Activated CD4-positive, alpha-beta memory T cell treated with anti-CD3 and anti-CD28 coated beads for 36 hours (primary cell): ENCODE data around the gene G6PC2. TPM values are rescaled to one million over a fixed set of nuclear protein-coding genes. Genes with fewer than 3 reads are reported as not detected.
"Not testable (repeated sequence)": the region's sequence is repeated elsewhere in the genome, so short reads cannot be mapped to it uniquely, and the experiment has no call there.

ENCODE experiments used
- CTCF ChIA-PET: fragments of 350-600 bp; sonication (Branson Sonifier 250); formaldehyde crosslinking; loops from one replicate; lab custom pipeline; 2021; ENCODE audit warnings: antibody characterized with exemption, inconsistent platforms; lab: Charles Lee
- POLR2A ChIA-PET: fragments of 350-600 bp; sonication (Branson Sonifier 250); formaldehyde crosslinking; loops from one replicate; lab custom pipeline; 2021; ENCODE audit warnings: antibody characterized with exemption; lab: Charles Lee
- DNase-seq: peaks from one replicate; pipeline ENCODE4 v3.0.0-alpha.2; 2020
- H3K27ac Mint-ChIP-seq: one replicate; pipeline ENCODE4 v1.8.0; 2021; ENCODE audit warnings: mixed read lengths
- H3K27me3 Mint-ChIP-seq: one replicate; pipeline ENCODE4 v1.8.0; 2021; ENCODE audit warnings: mixed read lengths
- H3K36me3 Mint-ChIP-seq: one replicate; pipeline ENCODE4 v1.8.0; 2021; ENCODE audit warnings: mixed read lengths
- H3K4me1 Mint-ChIP-seq: one replicate; pipeline ENCODE4 v1.8.0; 2021; ENCODE audit warnings: low read depth, mixed read lengths
- H3K4me3 Mint-ChIP-seq: one replicate; pipeline ENCODE4 v1.8.0; 2021; ENCODE audit warnings: mild to moderate bottlenecking, mixed read lengths
- H3K9me3 Mint-ChIP-seq: one replicate; pipeline ENCODE4 v1.8.0; 2021; ENCODE audit warnings: mixed read lengths
- intact Hi-C: fragments of 100-400 bp; cut with micrococcal nuclease; formaldehyde crosslinking; loops from one replicate; pipeline ENCODE4 v1.15.1; 2023
- total RNA-seq, 2 experiments: library from RNA; stranded (reverse); gene quantifications; one replicate each; pipeline ENCODE4 v1.2.3, GENCODE V29; 2021

G6PC2 gene
- total RNA-seq: not detected

- Mint-ChIP-seq H3K27ac (no peak within 1 kb of the TSS), H3K27me3 (peaks cover 8% of the 10 kb centered on the region), H3K4me1 (no peaks in the 10 kb centered on the region), H3K9me3 (no peaks in the 10 kb centered on the region), H3K36me3 (no peaks in the 10 kb centered on the region), H3K4me3 (no peak within 1 kb of the TSS)
- no peak for DNase-seq
- intact Hi-C loops: no loop called here
- ChIA-PET POLR2A (no interaction called here), CTCF (no interaction called here)
Observed at GRCh38 chr2:168901003-168901402, at the start of gene G6PC2. Gene G6PC2, plus strand, starts transcription at chr2:168901291. Its CDS starts 41 bp downstream, at chr2:168901332.

DNA sequence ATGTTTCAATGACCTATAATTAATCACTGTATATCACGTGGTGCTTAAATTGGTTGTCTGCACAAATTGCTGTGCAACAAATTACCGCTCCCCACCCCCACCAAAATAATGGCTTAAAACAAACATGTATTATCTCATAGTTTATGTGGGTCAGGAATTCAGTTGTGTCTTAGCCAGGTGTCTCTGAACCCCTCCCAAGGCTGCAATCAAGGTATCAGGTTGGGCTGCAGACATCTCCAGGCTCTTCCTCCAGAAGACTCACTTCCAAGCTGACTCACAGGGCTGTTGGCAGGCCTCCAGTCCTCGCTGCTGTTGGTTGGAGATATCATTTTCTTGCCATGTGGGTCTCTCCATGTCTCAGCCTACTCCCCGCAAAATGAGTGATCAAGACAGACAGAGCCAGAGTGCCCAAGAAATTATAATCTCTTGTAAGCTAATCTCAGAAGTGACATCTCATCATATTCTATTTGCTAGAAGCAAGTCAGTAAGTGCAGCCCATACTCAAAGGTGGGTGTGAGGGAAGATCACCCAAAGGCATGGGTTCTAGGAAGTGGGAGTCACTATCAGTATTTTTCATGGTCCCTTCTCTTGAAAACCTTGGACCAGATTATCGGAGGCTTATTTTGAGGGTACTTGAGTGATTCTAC, 49.3 kb upstream of the G6PC2 start:
- ChIA-PET POLR2A (no interaction called here), CTCF (no interaction called here)
- intact Hi-C loops: no loop called here
- Mint-ChIP-seq H3K4me1 (no peaks in the 10 kb centered on the region), H3K9me3 (no peaks in the 10 kb centered on the region), H3K27me3 (no peaks in the 10 kb centered on the region), H3K4me3 (no peak overlapping the region), H3K27ac (no peak overlapping the region), H3K36me3 (peaks cover 7% of the 10 kb centered on the region)
- no peak for DNase-seq

DNA sequence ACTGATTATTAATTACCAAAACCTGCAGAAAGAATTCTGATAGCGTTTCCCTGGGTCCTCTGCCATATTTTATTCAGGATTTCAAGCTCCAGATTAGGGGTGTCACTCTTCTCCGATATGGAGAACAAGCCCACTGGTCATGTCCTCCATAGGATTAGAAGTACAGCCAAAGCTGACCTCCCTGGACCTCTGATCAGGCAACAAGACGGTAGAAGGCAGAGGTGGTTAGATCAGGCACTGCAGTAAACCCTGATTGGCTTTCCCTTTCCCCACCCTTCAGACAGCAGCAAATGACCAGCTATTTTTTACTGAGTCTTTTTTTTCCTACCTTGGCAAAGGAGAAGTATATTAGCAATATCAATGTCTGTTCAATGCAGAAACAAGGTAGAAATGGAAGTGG, 48.6 kb upstream of the G6PC2 start:
- Mint-ChIP-seq H3K36me3 (peaks cover 7% of the 10 kb centered on the region), H3K27ac (no peak overlapping the region)

DNA sequence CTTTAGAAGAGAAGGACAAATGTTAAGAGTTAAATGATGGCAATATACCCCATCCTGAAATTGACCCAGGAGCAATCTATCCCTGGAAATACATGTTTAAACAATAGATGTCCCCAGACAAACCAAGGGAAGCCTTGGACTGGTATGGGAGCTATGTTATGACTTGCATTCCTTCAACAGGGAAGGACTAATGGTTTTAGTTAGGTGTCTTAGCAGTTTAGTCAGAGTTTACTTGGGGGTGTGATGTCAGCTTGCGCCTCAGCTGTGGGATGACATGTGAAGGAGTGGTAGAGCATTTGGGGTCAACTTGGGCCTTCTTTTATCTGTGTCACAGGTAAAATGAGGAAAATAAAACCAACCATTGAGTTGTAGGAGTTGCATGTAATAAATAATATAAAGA, 47.6 kb upstream of the G6PC2 start:
- Mint-ChIP-seq H3K4me3 (no peak overlapping the region), H3K36me3 (peaks cover 7% of the 10 kb centered on the region), H3K27me3 (no peaks in the 10 kb centered on the region), H3K27ac (no peak overlapping the region), H3K4me1 (no peaks in the 10 kb centered on the region), H3K9me3 (no peaks in the 10 kb centered on the region)
- ChIA-PET POLR2A (no interaction called here), CTCF (no interaction called here)
- no peak for DNase-seq
- intact Hi-C loops: no loop called here

More for the DNA sequence above, 48.6 kb upstream of the G6PC2 start:
- ChIA-PET CTCF (no interaction called here), POLR2A (no interaction called here)
- no peaks in the 10 kb centered on the region for H3K9me3 Mint-ChIP-seq
- DNase-seq: no peak
- no peaks in the 10 kb centered on the region for H3K27me3 Mint-ChIP-seq
- intact Hi-C loops: no loop called here
- no peak overlapping the region for H3K4me3 Mint-ChIP-seq
- no peaks in the 10 kb centered on the region for H3K4me1 Mint-ChIP-seq

DNA sequence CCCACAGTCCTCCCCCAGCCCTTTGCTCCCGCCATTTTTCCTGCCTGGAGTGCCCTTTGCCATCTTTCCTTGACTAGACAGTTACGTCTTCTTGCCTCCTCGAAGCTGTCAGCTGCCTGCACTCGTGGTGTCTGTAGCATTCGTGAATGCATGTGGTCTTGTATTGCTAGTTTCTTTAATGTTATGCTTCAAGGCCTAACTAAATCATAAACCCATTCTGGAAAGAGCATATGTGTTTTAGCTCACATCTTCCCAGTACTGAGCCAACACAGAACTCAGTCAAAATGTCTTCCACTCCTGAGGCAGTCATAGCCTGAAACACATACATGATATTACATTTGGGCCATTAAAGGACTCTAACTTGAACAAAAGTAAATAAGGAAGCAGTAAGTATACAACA, 46.4 kb upstream of the G6PC2 start:
- intact Hi-C loops: no loop called here
- H3K4me1 Mint-ChIP-seq: no peaks in the 10 kb centered on the region
- ChIA-PET POLR2A (no interaction called here), CTCF (interaction anchor here (0.6 kb wide), 1 partner anchor 17 kb away, joined by 3 read pairs; no protein-coding TSS in a partner anchor)
- no peak overlapping the region for H3K4me3 Mint-ChIP-seq
- H3K36me3 Mint-ChIP-seq: peaks cover 7% of the 10 kb centered on the region
- no peak overlapping the region for H3K27ac Mint-ChIP-seq
- no peaks in the 10 kb centered on the region for H3K9me3 Mint-ChIP-seq
- H3K27me3 Mint-ChIP-seq: no peaks in the 10 kb centered on the region
- DNase-seq: no peak

- no peaks in the 10 kb centered on the region for H3K9me3 Mint-ChIP-seq
- H3K27me3 Mint-ChIP-seq: no peaks in the 10 kb centered on the region
- intact Hi-C loops: no loop called here
- no peak overlapping the region for H3K27ac Mint-ChIP-seq
- H3K36me3 Mint-ChIP-seq: peaks cover 7% of the 10 kb centered on the region
- POLR2A ChIA-PET: no interaction called here
- no peak for DNase-seq
- H3K4me1 Mint-ChIP-seq: no peaks in the 10 kb centered on the region
- H3K4me3 Mint-ChIP-seq: no peak overlapping the region
- CTCF ChIA-PET: no interaction called here
Observed at GRCh38 chr2:168855601-168856000, 45.5 kb upstream of the G6PC2 start.

GRCh38 chr2:168858146-168858545, 42.9 kb upstream of the G6PC2 start:
- Mint-ChIP-seq H3K4me1 (no peaks in the 10 kb centered on the region), H3K36me3 (peaks cover 7% of the 10 kb centered on the region), H3K9me3 (no peaks in the 10 kb centered on the region), H3K4me3 (no peak overlapping the region), H3K27ac (no peak overlapping the region), H3K27me3 (no peaks in the 10 kb centered on the region)
- POLR2A ChIA-PET: no interaction called here
- intact Hi-C loops: no loop called here
- DNase-seq: no peak
- CTCF ChIA-PET: no interaction called here

DNA sequence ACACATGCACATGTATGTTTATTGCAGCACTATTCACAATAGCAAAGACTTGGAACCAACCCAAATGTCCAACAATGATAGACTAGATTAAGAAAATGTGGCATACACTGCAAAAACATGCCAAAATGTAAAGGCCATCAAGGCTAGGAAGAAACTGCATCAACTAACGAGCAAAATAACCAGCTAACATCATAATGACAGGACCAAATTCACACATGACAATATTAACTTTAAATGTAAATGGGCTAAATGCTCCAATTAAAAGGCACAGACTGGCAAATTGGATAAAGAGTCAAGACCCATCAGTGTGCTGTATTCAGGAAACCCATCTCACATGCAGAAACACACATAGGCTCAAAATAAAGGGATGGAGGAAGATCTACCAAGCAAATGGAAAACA, 33.9 kb upstream of the G6PC2 start:
- H3K4me1 Mint-ChIP-seq, POLR2A ChIA-PET, CTCF ChIA-PET, H3K9me3 Mint-ChIP-seq, H3K27me3 Mint-ChIP-seq, DNase-seq, H3K27ac Mint-ChIP-seq, H3K4me3 Mint-ChIP-seq, intact Hi-C loops: not testable (repeated sequence)
- H3K36me3 Mint-ChIP-seq: peaks cover 25% of the 10 kb centered on the region

DNA sequence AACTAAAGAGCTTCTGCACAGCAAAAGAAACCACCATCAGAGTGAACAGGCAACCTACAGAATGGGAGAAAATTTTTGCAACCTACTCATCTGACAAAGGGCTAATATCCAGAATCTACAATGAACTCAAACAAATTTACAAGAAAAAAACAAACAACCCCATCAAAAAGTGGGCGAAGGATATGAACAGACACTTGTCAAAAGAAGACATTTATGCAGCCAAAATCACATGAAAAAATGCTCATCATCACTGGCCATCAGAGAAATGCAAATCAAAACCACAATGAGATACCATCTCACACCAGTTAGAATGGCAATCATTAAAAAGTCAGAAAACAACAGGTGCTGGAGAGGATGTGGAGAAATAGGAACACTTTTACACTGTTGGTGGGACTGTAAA, 30.7 kb upstream of the G6PC2 start:
- H3K27ac Mint-ChIP-seq, H3K4me1 Mint-ChIP-seq, H3K27me3 Mint-ChIP-seq, H3K4me3 Mint-ChIP-seq, intact Hi-C loops, POLR2A ChIA-PET, H3K9me3 Mint-ChIP-seq, DNase-seq: not testable (repeated sequence)
- peaks cover 24% of the 10 kb centered on the region for H3K36me3 Mint-ChIP-seq
- CTCF ChIA-PET: interaction anchor here (0.6 kb wide), 1 partner anchor 767 kb away, joined by 3 read pairs; no protein-coding TSS in a partner anchor

DNA sequence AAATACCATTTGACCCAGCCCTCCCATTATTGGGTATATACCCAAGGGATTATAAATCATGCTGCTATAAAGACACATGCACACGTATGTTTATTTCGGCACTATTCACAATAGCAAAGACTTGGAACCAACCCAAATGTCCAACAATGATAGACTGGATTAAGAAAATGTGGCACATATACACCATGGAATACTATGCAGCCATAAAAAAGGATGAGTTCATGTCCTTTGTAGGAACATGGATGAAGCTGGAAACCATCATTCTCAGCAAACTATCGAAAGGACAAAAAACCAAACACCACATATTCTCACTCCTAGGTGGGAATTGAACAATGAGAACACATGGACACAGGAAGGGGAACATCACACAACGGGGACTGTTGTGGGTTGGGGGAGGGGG, 30.3 kb upstream of the G6PC2 start:
- H3K4me1 Mint-ChIP-seq, DNase-seq, H3K27me3 Mint-ChIP-seq, H3K9me3 Mint-ChIP-seq, H3K4me3 Mint-ChIP-seq, POLR2A ChIA-PET, H3K27ac Mint-ChIP-seq, intact Hi-C loops: not testable (repeated sequence)
- CTCF ChIA-PET: interaction anchor here (0.6 kb wide), 1 partner anchor 766 kb away, joined by 3 read pairs; no protein-coding TSS in a partner anchor
- peaks cover 21% of the 10 kb centered on the region for H3K36me3 Mint-ChIP-seq

DNA sequence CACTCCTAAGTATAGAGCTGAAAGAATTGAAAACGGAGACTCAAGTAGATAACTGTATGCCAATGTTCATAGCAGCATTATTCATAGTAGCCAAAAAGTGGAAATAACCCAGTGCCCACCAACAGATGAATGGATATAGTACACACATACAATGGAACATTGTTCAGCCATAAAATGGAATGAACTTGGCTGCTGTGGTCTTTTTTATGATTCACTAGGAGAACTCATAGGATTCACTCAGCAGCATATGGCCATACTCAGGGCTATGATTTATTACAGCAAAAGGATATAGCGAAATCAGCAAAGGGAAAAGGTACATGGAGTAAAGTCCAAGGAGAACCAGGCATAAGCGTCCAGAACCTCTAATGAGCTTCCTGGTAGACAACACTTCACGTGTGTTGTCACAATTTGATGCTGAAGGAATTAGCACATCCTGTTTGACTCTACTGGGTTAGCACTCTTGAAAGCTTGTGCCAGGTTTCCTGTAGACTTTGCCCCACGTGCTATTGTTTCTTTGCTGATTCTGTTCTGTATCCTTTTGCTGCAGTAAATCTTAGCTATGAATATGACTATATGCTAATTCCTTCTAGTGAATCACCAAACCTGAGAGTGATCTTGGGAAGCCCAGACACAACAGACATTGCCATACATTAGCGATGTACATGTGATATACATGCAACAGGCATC, 26.6 kb upstream of the G6PC2 start:
- Mint-ChIP-seq H3K27me3 (no peaks in the 10 kb centered on the region), H3K36me3 (peaks cover 21% of the 10 kb centered on the region)

GRCh38 chr2:168882163-168882562, 18.9 kb upstream of the G6PC2 start:
- POLR2A ChIA-PET, DNase-seq, H3K9me3 Mint-ChIP-seq, H3K27ac Mint-ChIP-seq, H3K4me3 Mint-ChIP-seq, intact Hi-C loops, H3K36me3 Mint-ChIP-seq, CTCF ChIA-PET, H3K27me3 Mint-ChIP-seq: not testable (repeated sequence)
- H3K4me1 Mint-ChIP-seq: peaks cover 22% of the 10 kb centered on the region

More for the DNA sequence above, 26.6 kb upstream of the G6PC2 start:
- Mint-ChIP-seq H3K9me3 (no peaks in the 10 kb centered on the region), H3K4me3 (no peak overlapping the region), H3K27ac (no peak overlapping the region), H3K4me1 (peaks cover 12% of the 10 kb centered on the region)
- ChIA-PET POLR2A (no interaction called here), CTCF (no interaction called here)
- intact Hi-C loops: no loop called here
- DNase-seq: no peak

GRCh38 chr2:168884975-168885374, 16.1 kb upstream of the G6PC2 start:
- intact Hi-C loops: no loop called here
- Mint-ChIP-seq H3K4me1 (peaks cover 25% of the 10 kb centered on the region), H3K36me3 (peaks cover 9% of the 10 kb centered on the region), H3K9me3 (no peaks in the 10 kb centered on the region), H3K4me3 (no peak overlapping the region), H3K27ac (no peak overlapping the region), H3K27me3 (no peaks in the 10 kb centered on the region)
- no peak for DNase-seq
- CTCF ChIA-PET: no interaction called here
- POLR2A ChIA-PET: no interaction called here
